HepG2 (cell line): ENCODE data around the gene CDC42EP1. TPM values are rescaled to one million over a fixed set of nuclear protein-coding genes. Genes with fewer than 3 reads are reported as not detected.

Source experiments
- FOXO1 ChIP-seq: sonication (generic); formaldehyde crosslinking; IDR thresholded peaks from 2 replicates; pipeline ENCODE4 v1.4.0; 2020; ENCODE audit warnings: missing genetic modification reagents
- LCORL ChIP-seq, 2 experiments: fragments of 450-650 bp in 1 of 2; sonication (generic) in 1 of 2; formaldehyde crosslinking in 1 of 2; IDR thresholded peaks; 2 replicates each; pipeline versions ENCODE4 v1.5.0 to v1.6.1; 2017 to 2020; ENCODE audit warnings: antibody characterized with exemption in 1 of 2, missing genetic modification reagents in 1 of 2
- MED1 ChIP-seq: sonication (generic); formaldehyde crosslinking; IDR thresholded peaks from 2 replicates; pipeline ENCODE4 v1.4.0; 2020; ENCODE audit warnings: missing genetic modification reagents
- NCOA5 ChIP-seq: sonication (generic); formaldehyde crosslinking; IDR thresholded peaks from 2 replicates; pipeline ENCODE4 v1.4.0; 2020; ENCODE audit warnings: missing genetic modification reagents
- NRL ChIP-seq: sonication (generic); formaldehyde crosslinking; IDR thresholded peaks from 2 replicates; pipeline ENCODE4 v1.5.0; 2020; ENCODE audit warnings: missing genetic modification reagents, mild to moderate bottlenecking, moderate library complexity, borderline replicate concordance
- RARA ChIP-seq: IDR thresholded peaks from 2 replicates; pipeline ENCODE4 v1.6.1; 2016; ENCODE audit warnings: missing genetic modification reagents, missing compliant biosample characterization
- RXRA ChIP-seq: sonication (generic); formaldehyde crosslinking; IDR thresholded peaks from 2 replicates; pipeline ENCODE4 v1.5.1; 2020; ENCODE audit warnings: missing genetic modification reagents
- SAP130 ChIP-seq: IDR thresholded peaks from 2 replicates; pipeline ENCODE4 v1.6.1; 2016; ENCODE audit warnings: low read depth
- SOX13 ChIP-seq, 3 experiments: fragments of 450-650 bp in 1 of 3; sonication (generic) in 1 of 3; formaldehyde crosslinking in 1 of 3; IDR thresholded peaks in 2 of 3; conservative IDR thresholded peaks in 1 of 3; 2 replicates each; pipeline versions ENCODE4 v1.5.0 to v1.6.1; 2016 to 2020; ENCODE audit warnings: antibody characterized with exemption in 1 of 3, mild to moderate bottlenecking in 1 of 3, missing compliant biosample characterization in 1 of 3, missing genetic modification reagents in 1 of 3, moderate library complexity in 1 of 3
- STAT5B ChIP-seq: sonication (generic); formaldehyde crosslinking; IDR thresholded peaks from 2 replicates; pipeline ENCODE4 v1.4.0; 2020; ENCODE audit warnings: missing genetic modification reagents
- TMF1 ChIP-seq: sonication (generic); formaldehyde crosslinking; IDR thresholded peaks from 2 replicates; pipeline ENCODE4 v1.8.1; 2022; ENCODE audit warnings: low read depth, missing genetic modification reagents
- ZNF230 ChIP-seq: sonication (generic); formaldehyde crosslinking; IDR thresholded peaks from 2 replicates; pipeline ENCODE4 v1.4.0; 2020; ENCODE audit warnings: mild to moderate bottlenecking, missing genetic modification reagents
- ZNF563 ChIP-seq: sonication (generic); formaldehyde crosslinking; IDR thresholded peaks from 2 replicates; pipeline ENCODE4 v1.8.0; 2022; ENCODE audit warnings: mild to moderate bottlenecking, moderate library complexity, missing genetic modification reagents
- ZNF780A ChIP-seq: sonication (generic); formaldehyde crosslinking; IDR thresholded peaks from 2 replicates; pipeline ENCODE4 v1.8.0; 2022; ENCODE audit warnings: mild to moderate bottlenecking, missing genetic modification reagents, moderate library complexity
- polyA plus RNA-seq, 8 experiments: library from polyadenylated mRNA; depleted of rRNA in 3 of 8; stranded (reverse) in 7 of 8; unstranded in 1 of 8; fragments of >200 nt; fragmentation: Illumina TruSeq in 4 of 8; extraction: Trizol in 4 of 8; gene quantifications; 2 replicates each; pipeline versions ENCODE4 v1.2.1 to v1.2.3, GENCODE V29; 2011 to 2016; ENCODE audit warnings: low read depth in 4 of 8, missing spikeins in 1 of 8, mixed read lengths in 1 of 8; ENCODE audit not compliant: insufficient read depth in 1 of 8
- total RNA-seq, 5 experiments: library from RNA; depleted of rRNA; stranded (reverse); fragments of >200 nt; fragmentation: Illumina TruSeq; extraction: Trizol; gene quantifications; 2 replicates each; pipeline ENCODE4 v1.2.3, GENCODE V29; 2016; ENCODE audit warnings: low read depth in 1 of 5
- TF ChIP-seq, protein P1 (sequence below): sonication (generic); formaldehyde crosslinking; IDR thresholded peaks from 2 replicates; pipeline ENCODE4 v1.4.0; 2020; ENCODE audit warnings: mild to moderate bottlenecking, missing genetic modification reagents
- TF ChIP-seq, protein P2 (sequence below): sonication (generic); formaldehyde crosslinking; IDR thresholded peaks from 2 replicates; pipeline ENCODE4 v1.4.0; 2020; ENCODE audit warnings: missing genetic modification reagents
- TF ChIP-seq, protein P3 (sequence below): sonication (generic); formaldehyde crosslinking; IDR thresholded peaks from 2 replicates; pipeline ENCODE4 v1.4.0; 2020; ENCODE audit warnings: missing genetic modification reagents
- TF ChIP-seq, protein P4 (sequence below), 2 experiments: sonication (generic) in 1 of 2; formaldehyde crosslinking in 1 of 2; IDR thresholded peaks; 2 replicates each; pipeline versions ENCODE4 v1.4.0 to v1.6.1; 2016 to 2020; ENCODE audit warnings: borderline replicate concordance in 1 of 2, low read depth in 1 of 2, mild to moderate bottlenecking in 1 of 2, missing genetic modification reagents in 1 of 2

Gene CDC42EP1
- total and polyA plus RNA-seq, 2 of the 13 experiments (the other 11 are each of a cell fraction or from before 2014, with no cell fraction given): 17.1 to 29.5 TPM

DNA sequence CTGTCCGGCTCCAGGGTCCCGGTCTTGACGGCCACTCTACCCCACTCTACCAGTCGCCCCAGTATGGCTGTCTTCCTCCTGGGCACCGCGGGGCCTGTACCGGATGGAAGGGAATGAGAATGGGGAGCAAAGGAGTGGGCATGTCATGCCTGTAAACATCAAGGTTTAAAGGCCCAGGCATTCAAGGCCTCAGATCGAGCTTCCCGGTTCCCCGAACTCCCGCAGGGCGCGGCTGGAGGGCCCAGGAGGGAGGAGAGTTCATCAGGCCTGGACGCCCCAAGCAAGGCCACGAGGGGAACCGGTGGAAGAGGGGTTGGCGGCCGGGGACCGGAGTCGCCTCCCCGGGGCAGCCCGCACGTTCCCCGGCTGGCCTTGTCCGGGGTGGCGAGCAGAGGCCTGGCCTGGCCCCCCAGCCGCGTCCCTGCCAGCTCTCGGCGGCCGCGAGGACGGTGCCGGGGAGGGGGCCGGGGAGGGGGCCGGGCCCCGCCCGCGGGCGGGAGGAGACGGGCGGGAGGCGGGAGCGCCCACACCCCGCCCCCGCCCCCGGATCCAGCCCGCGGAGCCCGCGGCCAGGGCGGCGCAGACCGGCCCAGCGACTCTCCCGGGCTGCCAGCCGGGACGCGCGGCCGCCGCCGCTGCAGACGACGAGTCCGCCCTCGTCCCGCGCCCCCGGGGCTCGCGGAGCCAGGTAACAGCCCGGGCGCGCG, at the start of gene CDC42EP1 (continued):
- TF ChIP-seq, protein P1, sequence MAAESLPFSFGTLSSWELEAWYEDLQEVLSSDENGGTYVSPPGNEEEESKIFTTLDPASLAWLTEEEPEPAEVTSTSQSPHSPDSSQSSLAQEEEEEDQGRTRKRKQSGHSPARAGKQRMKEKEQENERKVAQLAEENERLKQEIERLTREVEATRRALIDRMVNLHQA (CRISPR knock-in tag): no peak
- peak; percentile 32; the same call in 1 of the 2 replicates for TF ChIP-seq TMF1
- TF ChIP-seq FOXO1 (CRISPR knock-in tag): peak; percentile 11; the same call in 1 of the 2 replicates
- TF ChIP-seq STAT5B (CRISPR knock-in tag): no peak
- TF ChIP-seq, protein P2, sequence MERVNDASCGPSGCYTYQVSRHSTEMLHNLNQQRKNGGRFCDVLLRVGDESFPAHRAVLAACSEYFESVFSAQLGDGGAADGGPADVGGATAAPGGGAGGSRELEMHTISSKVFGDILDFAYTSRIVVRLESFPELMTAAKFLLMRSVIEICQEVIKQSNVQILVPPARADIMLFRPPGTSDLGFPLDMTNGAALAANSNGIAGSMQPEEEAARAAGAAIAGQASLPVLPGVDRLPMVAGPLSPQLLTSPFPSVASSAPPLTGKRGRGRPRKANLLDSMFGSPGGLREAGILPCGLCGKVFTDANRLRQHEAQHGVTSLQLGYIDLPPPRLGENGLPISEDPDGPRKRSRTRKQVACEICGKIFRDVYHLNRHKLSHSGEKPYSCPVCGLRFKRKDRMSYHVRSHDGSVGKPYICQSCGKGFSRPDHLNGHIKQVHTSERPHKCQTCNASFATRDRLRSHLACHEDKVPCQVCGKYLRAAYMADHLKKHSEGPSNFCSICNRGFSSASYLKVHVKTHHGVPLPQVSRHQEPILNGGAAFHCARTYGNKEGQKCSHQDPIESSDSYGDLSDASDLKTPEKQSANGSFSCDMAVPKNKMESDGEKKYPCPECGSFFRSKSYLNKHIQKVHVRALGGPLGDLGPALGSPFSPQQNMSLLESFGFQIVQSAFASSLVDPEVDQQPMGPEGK (CRISPR knock-in tag): peak; percentile 89
- TF ChIP-seq ZNF780A (CRISPR knock-in tag): no peak
- TF ChIP-seq, protein P3, sequence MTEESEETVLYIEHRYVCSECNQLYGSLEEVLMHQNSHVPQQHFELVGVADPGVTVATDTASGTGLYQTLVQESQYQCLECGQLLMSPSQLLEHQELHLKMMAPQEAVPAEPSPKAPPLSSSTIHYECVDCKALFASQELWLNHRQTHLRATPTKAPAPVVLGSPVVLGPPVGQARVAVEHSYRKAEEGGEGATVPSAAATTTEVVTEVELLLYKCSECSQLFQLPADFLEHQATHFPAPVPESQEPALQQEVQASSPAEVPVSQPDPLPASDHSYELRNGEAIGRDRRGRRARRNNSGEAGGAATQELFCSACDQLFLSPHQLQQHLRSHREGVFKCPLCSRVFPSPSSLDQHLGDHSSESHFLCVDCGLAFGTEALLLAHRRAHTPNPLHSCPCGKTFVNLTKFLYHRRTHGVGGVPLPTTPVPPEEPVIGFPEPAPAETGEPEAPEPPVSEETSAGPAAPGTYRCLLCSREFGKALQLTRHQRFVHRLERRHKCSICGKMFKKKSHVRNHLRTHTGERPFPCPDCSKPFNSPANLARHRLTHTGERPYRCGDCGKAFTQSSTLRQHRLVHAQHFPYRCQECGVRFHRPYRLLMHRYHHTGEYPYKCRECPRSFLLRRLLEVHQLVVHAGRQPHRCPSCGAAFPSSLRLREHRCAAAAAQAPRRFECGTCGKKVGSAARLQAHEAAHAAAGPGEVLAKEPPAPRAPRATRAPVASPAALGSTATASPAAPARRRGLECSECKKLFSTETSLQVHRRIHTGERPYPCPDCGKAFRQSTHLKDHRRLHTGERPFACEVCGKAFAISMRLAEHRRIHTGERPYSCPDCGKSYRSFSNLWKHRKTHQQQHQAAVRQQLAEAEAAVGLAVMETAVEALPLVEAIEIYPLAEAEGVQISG (CRISPR knock-in tag): peak; percentile 57
- TF ChIP-seq SAP130 (CRISPR knock-in tag): peak; percentile 35; the same call in 1 of the 2 replicates
- TF ChIP-seq RXRA (CRISPR knock-in tag): 0 out of 2 replicates have a peak, but pooled peaks have one; percentile 27
- TF ChIP-seq ZNF230 (CRISPR knock-in tag): no peak
- no peak for TF ChIP-seq NCOA5 (CRISPR knock-in tag)
- no peak for TF ChIP-seq LCORL (IDR thresholded peaks at IDR 0.05)
- TF ChIP-seq LCORL (CRISPR knock-in tag; IDR thresholded peaks at IDR 0.05): peak; percentile 67
- peak; percentile 10; the same call in 1 of the 2 replicates for TF ChIP-seq RARA (CRISPR knock-in tag)
- TF ChIP-seq, protein P4, sequence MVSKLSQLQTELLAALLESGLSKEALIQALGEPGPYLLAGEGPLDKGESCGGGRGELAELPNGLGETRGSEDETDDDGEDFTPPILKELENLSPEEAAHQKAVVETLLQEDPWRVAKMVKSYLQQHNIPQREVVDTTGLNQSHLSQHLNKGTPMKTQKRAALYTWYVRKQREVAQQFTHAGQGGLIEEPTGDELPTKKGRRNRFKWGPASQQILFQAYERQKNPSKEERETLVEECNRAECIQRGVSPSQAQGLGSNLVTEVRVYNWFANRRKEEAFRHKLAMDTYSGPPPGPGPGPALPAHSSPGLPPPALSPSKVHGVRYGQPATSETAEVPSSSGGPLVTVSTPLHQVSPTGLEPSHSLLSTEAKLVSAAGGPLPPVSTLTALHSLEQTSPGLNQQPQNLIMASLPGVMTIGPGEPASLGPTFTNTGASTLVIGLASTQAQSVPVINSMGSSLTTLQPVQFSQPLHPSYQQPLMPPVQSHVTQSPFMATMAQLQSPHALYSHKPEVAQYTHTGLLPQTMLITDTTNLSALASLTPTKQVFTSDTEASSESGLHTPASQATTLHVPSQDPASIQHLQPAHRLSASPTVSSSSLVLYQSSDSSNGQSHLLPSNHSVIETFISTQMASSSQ (IDR thresholded peaks at IDR 0.05; ENCODE audit: low read depth): no peak
- TF ChIP-seq, protein P4 (CRISPR knock-in tag; IDR thresholded peaks at IDR 0.05; ENCODE audit: borderline replicate concordance): 0 out of 2 replicates have a peak, but pooled peaks have one; percentile 39
- no peak for TF ChIP-seq SOX13 (IDR thresholded peaks at IDR 0.05)
- TF ChIP-seq SOX13 (CRISPR knock-in tag; conservative IDR thresholded peaks at IDR 0.05 in 1 of 2, IDR thresholded peaks at IDR 0.05 in 1 of 2): peak in 1 of 2 experiments; percentile 23; a peak in 1 of 4 replicates
- TF ChIP-seq MED1 (CRISPR knock-in tag): peak; percentile 44
- peak; percentile 42; the same call in 1 of the 2 replicates for TF ChIP-seq ZNF563 (CRISPR knock-in tag)
- peak; percentile 69; the same call in 1 of the 2 replicates for TF ChIP-seq NRL (CRISPR knock-in tag)
